Stomach (tissue), 9 donors: ENCODE data around the gene PSMD8. TPM values are rescaled to one million over a fixed set of nuclear protein-coding genes. Genes with fewer than 3 reads are reported as not detected.
A peak's percentile ranks its signal among the peaks of the same experiment; 100 is the strongest.
"Not testable (repeated sequence)": the region's sequence is repeated elsewhere in the genome, so short reads cannot be mapped to it uniquely, and the experiment has no call there.

Experiments used
- DNase-seq, 2 donors: peaks; one replicate each; pipeline versions ENCODE4 v3.0.0 to v3.0.0-alpha.2; 2013 to 2019
- H3K27ac ChIP-seq, 5 donors: fragments of 200-600 bp in 4 of 5; sonication (generic) in 4 of 5; one replicate each; pipeline ENCODE4 v1.5.1; 2013 to 2019; ENCODE audit warnings: mild to moderate bottlenecking in 1 of 5, moderate library complexity in 1 of 5
- H3K27me3 ChIP-seq, 3 donors: fragments of 200-600 bp; sonication (generic); one replicate each; pipeline ENCODE4 v1.5.1; 2017 to 2019; ENCODE audit warnings: mixed run types in 1 of 3
- H3K36me3 ChIP-seq, 4 donors: fragments of 200-600 bp; sonication (generic); 1 replicate in 3 of 4; 2 replicates in 1 of 4; pipeline ENCODE4 v1.5.1; 2016 to 2019
- H3K4me1 ChIP-seq, 4 donors: fragments of 200-600 bp; sonication (generic); one replicate each; pipeline ENCODE4 v1.5.1; 2016 to 2019
- H3K4me3 ChIP-seq, 4 donors: fragments of 200-600 bp; sonication (generic) in 3 of 4; one replicate each; pipeline ENCODE4 v1.5.1; 2016 to 2019; ENCODE audit warnings: mild to moderate bottlenecking in 1 of 4
- H3K9me3 ChIP-seq, 4 donors: fragments of 200-600 bp; sonication (generic); one replicate each; pipeline ENCODE4 v1.5.1; 2016 to 2019
- CTCF ChIP-seq, 7 experiments: fragments of 450-650 bp in 4 of 7; fragments of 200-600 bp in 3 of 7; sonication (generic) in 3 of 7; IDR thresholded peaks; one replicate each; pipeline ENCODE4 v1.5.1; 2016 to 2019; ENCODE audit warnings: antibody characterized with exemption in 7 of 7, control low read depth in 2 of 7, mild to moderate bottlenecking in 1 of 7
- EP300 ChIP-seq: sonication (generic); formaldehyde crosslinking; IDR thresholded peaks from one replicate; pipeline ENCODE4 v1.6.1; 2017; ENCODE audit warnings: antibody characterized with exemption
- POLR2A ChIP-seq, 4 donors: fragments of 450-650 bp; IDR thresholded peaks; one replicate each; pipeline ENCODE4 v1.6.1; 2016; ENCODE audit warnings: antibody characterized with exemption in 4 of 4, control low read depth in 2 of 4, mild to moderate bottlenecking in 1 of 4, moderate library complexity in 1 of 4
- POLR2AphosphoS5 ChIP-seq, 3 donors: sonication (generic); formaldehyde crosslinking; IDR thresholded peaks; one replicate each; pipeline ENCODE4 v1.6.1; 2016; ENCODE audit warnings: antibody characterized with exemption in 3 of 3
- WGBS, 5 donors: extraction: QIAGEN DNeasy Blood & Tissue Kit in 3 of 5; methylation state at CpG; one replicate each; pipeline versions ENCODE4 v1.1.5 to v1.1.7; 2013 to 2018; 5-methylcytosine and 5-hydroxymethylcytosine counted together
- intact Hi-C: fragments of 100-400 bp; cut with DNase I; formaldehyde crosslinking; loops from one replicate; pipeline ENCODE4 v1.15.1; 2023; ENCODE audit warnings: low total_unique reads
- polyA plus RNA-seq, 3 donors: library from polyadenylated mRNA; stranded (reverse); fragments of 200-250 nt; gene quantifications; one replicate each; pipeline ENCODE4 v1.2.3, GENCODE V29; 2013
- total RNA-seq, 5 donors: library from RNA; depleted of rRNA; stranded (reverse); fragments of >200 nt; gene quantifications; one replicate each; pipeline versions ENCODE4 v1.1.0 to v1.2.3, GENCODE V29; 2014 to 2016
- donor health status: healthy with polysubstance abuse.
- donor health status: Bipolar disorder and iron deficiency.
- donor health status: healthy.

The PSMD8 gene
- total and polyA plus RNA-seq, 8 donors = 10.7 to 282 (median 108) TPM

- Histone ChIP-seq H3K4me1 (peaks cover 10 to 21% (median 15%) of the 10 kb centered on the region in 4 donors), H3K36me3 (peaks cover 8 to 45% (median 42%) of the 10 kb centered on the region in 4 donors), H3K27ac (no peak overlapping the region), H3K9me3 (no peaks in the 10 kb centered on the region), H3K27me3 (peaks cover 0 to 7% (median 0%) of the 10 kb centered on the region in 3 donors), H3K4me3 (no peak overlapping the region)
- no peak for TF ChIP-seq POLR2AphosphoS5 (IDR thresholded peaks at IDR 0.05)
- no peak for TF ChIP-seq CTCF (IDR thresholded peaks at IDR 0.05)
- no peak for TF ChIP-seq EP300
- TF ChIP-seq POLR2A (IDR thresholded peaks at IDR 0.05) = no peak
- 80 to 95% (median 93%) methylated on average over 5 to 8 of the region's 8 CpGs for WGBS, 5 donors
- intact Hi-C loops = no loop called here
- no peak for DNase-seq
These were observed 30.9 kb downstream of the PSMD8 start for GRCh38 chr19:38405276-38405675.

DNA sequence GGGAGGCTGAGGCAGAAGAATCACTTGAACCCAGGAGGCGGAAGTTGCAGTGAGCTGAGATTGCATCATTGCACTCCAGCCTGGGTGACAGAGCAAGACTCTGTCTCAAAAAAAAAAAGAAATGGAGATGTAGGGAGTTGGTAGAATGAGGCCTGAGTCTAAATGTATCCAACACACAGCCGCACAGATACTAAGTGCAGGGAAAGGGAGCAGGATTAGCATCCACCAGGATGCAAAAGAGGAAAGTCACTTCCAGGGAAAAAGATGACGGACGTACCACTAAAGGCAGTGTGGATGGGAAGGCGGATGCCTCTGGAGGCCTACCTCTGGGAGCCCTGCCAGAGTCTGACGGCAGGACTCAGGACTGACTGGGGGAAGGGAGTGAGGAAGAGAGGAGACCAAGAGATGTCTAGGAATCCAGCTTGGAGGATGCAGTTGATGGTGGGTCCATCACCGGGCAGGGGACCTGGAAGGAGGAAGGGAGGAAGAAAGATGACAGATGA lies 35.3 kb downstream of the PSMD8 start:
- peaks cover 0 to 1% (median 0%) of the 10 kb centered on the region in 3 donors for H3K27me3 ChIP-seq
- H3K36me3 ChIP-seq = peaks cover 8 to 54% (median 44%) of the 10 kb centered on the region in 4 donors
- no peak overlapping the region for H3K27ac ChIP-seq
- intact Hi-C loops = no loop called here
- WGBS, 5 donors = 45 to 57% (median 53%) methylated on average over 7 of the region's 7 CpGs
- H3K4me1 ChIP-seq = peaks cover 0 to 3% (median 2%) of the 10 kb centered on the region in 4 donors
- H3K9me3 ChIP-seq = no peaks in the 10 kb centered on the region
- H3K4me3 ChIP-seq = no peak overlapping the region
- TF ChIP-seq EP300 (no peak), CTCF (IDR thresholded peaks at IDR 0.05) (no peak), POLR2A (IDR thresholded peaks at IDR 0.05) (no peak), POLR2AphosphoS5 (IDR thresholded peaks at IDR 0.05) (no peak)
- DNase-seq = peak in 1 of 2 donors; percentile 63

DNA sequence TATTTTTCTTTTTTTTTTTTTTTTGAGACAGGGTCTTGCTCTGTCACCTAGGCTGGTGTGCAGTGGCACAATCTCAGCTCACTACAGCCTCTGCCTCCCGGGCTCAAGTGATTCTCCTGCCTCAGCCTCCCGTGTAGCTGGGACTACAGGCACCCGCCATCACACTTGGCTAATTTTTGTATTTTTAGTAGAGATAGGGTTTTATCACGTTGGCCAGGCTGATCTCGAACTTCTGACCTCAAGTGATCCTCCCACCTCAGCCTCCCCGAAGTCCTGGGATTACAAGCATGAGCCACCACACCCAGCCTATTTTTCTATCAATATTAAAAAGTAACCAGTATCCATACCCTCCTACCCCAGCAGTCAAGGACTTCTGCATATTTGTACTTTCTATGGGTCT lies 36.0 kb downstream of the PSMD8 start:
- 68 to 76% (median 72%) methylated on average over 6 of the region's 6 CpGs for WGBS, 5 donors
- peaks cover 5 to 48% (median 38%) of the 10 kb centered on the region in 4 donors for H3K36me3 ChIP-seq
- H3K4me3 ChIP-seq, H3K27ac ChIP-seq, H3K9me3 ChIP-seq, intact Hi-C loops, H3K4me1 ChIP-seq, H3K27me3 ChIP-seq, DNase-seq: not testable (repeated sequence)

- H3K4me1 ChIP-seq = no peaks in the 10 kb centered on the region
- 83 to 88% (median 84%) methylated on average over 12 to 13 of the region's 13 CpGs for WGBS, 5 donors
- no peaks in the 10 kb centered on the region for H3K9me3 ChIP-seq
- no peak for DNase-seq
- H3K36me3 ChIP-seq = peaks cover 2 to 44% (median 30%) of the 10 kb centered on the region in 4 donors
- H3K27me3 ChIP-seq = peaks cover 0 to 6% (median 0%) of the 10 kb centered on the region in 3 donors
- H3K4me3 ChIP-seq = no peak overlapping the region
- TF ChIP-seq POLR2A (IDR thresholded peaks at IDR 0.05) = no peak
- intact Hi-C loops = no loop called here
- H3K27ac ChIP-seq = no peak overlapping the region
These were observed 36.8 kb downstream of the PSMD8 start for GRCh38 chr19:38411041-38411712.

DNA sequence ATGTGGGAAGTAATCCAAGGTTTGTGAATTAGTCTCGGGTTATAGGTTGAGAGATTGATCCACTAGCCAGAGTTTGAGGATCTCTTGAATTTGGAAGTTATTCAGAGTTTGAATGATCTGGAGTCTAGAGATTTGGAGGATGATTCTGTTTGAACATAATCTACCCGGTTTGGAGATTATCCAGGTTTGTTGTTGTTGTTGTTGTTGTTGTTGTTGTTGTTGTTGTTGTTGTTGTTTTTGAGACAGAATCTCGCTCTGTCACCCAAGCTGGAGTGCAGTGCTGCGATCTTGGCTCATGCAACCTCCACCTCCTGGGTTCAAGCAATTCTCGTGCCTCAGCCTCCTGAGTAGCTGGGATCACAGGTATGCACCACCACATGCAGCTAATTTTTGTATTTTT lies 37.5 kb downstream of the PSMD8 start:
- peaks cover 0 to 37% (median 23%) of the 10 kb centered on the region in 4 donors for H3K36me3 ChIP-seq
- intact Hi-C loops, H3K4me3 ChIP-seq, H3K27ac ChIP-seq, H3K4me1 ChIP-seq, H3K9me3 ChIP-seq, DNase-seq, H3K27me3 ChIP-seq: not testable (repeated sequence)
- WGBS, 5 donors = 77 to 82% (median 82%) methylated on average over 5 of the region's 5 CpGs

- TF ChIP-seq POLR2A (IDR thresholded peaks at IDR 0.05) (no peak), CTCF (IDR thresholded peaks at IDR 0.05) (no peak), POLR2AphosphoS5 (IDR thresholded peaks at IDR 0.05) (no peak), EP300 (no peak)
These were observed 38.1 kb downstream of the PSMD8 start for GRCh38 chr19:38412491-38412890.

More at GRCh38 chr19:38412491-38412890, 38.1 kb downstream of the PSMD8 start:
- peaks cover 0 to 3% (median 1%) of the 10 kb centered on the region in 4 donors for H3K4me1 ChIP-seq
- WGBS, 5 donors = 83 to 93% (median 89%) methylated on average over 5 to 8 of the region's 8 CpGs
- intact Hi-C loops = no loop called here
- no peak overlapping the region for H3K27ac ChIP-seq
- H3K27me3 ChIP-seq = peaks cover 0 to 15% (median 0%) of the 10 kb centered on the region in 3 donors
- peaks cover 0 to 31% (median 17%) of the 10 kb centered on the region in 4 donors for H3K36me3 ChIP-seq
- no peaks in the 10 kb centered on the region for H3K9me3 ChIP-seq
- no peak for DNase-seq
- H3K4me3 ChIP-seq = no peak overlapping the region
